Stimulated activated naive CD8-positive, alpha-beta T cell treated with anti-CD3 and anti-CD28 coated beads, Interleukin-15, amount 100 ng/mL, for 72 hours (primary cell): ENCODE results near the gene SCCPDH.

Source experiments
- ATAC-seq: fragments of 150-1000 bp; cut with Tn5 transposase; 2 replicates; pipeline ENCODE4 v1.10.0; 2021; ENCODE audit warnings: mild to moderate bottlenecking, moderate library complexity
- DNase-seq, 2 donors: peaks; one replicate each; pipeline ENCODE4 v3.0.0; 2021 to 2022
- H3K27ac Mint-ChIP-seq, 2 donors: one replicate each; pipeline ENCODE4 v1.8.0; 2022; ENCODE audit warnings: mild to moderate bottlenecking in 2 of 2, mixed read lengths in 2 of 2, moderate library complexity in 2 of 2
- H3K27me3 Mint-ChIP-seq: one replicate; pipeline ENCODE4 v1.8.0; 2022; ENCODE audit warnings: mixed read lengths
- H3K4me1 Mint-ChIP-seq: one replicate; pipeline ENCODE4 v1.8.0; 2022; ENCODE audit warnings: mild to moderate bottlenecking, mixed read lengths
- H3K4me3 Mint-ChIP-seq, 2 donors: one replicate each; pipeline ENCODE4 v1.8.0; 2022; ENCODE audit warnings: mild to moderate bottlenecking in 2 of 2, mixed read lengths in 2 of 2, moderate library complexity in 1 of 2
- H3K9me3 Mint-ChIP-seq, 2 donors: one replicate each; pipeline ENCODE4 v1.8.0; 2022; ENCODE audit warnings: mixed read lengths in 2 of 2

SCCPDH gene

DNA sequence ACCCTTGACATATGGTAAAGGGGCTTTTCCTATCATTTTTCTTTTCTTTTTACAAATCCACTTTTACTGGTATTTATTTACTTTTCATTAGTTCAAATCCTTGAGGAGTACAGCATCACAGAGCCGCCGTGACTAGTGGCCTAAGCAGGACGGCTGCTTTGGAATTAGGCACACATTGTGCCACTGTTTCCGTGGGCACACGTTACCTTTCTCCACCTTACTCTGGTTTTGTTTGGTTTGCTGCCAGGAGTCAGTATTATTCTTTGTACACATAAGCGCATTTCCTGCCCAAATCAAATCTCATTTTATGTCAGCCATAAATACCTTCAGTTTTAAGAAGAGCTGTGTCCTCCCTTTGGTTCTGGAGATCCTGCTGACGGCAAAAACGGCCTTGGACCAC lies 31.2 kb downstream of the SCCPDH start:
- no peak overlapping the region for H3K4me3 Mint-ChIP-seq
- no peaks in the 10 kb centered on the region for H3K4me1 Mint-ChIP-seq
- H3K27ac Mint-ChIP-seq = no peak overlapping the region
- H3K27me3 Mint-ChIP-seq = no peaks in the 10 kb centered on the region
- DNase-seq = no peak
- no peak for ATAC-seq
- H3K9me3 Mint-ChIP-seq = no peaks in the 10 kb centered on the region

GRCh38 chr1:246760422-246761347 lies 36.5 kb downstream of the SCCPDH start:
- no peaks in the 10 kb centered on the region for H3K27me3 Mint-ChIP-seq
- DNase-seq (no peak), ATAC-seq (no peak)
- H3K4me1 Mint-ChIP-seq = no peaks in the 10 kb centered on the region
- H3K27ac Mint-ChIP-seq = no peak overlapping the region
- no peaks in the 10 kb centered on the region for H3K9me3 Mint-ChIP-seq
- H3K4me3 Mint-ChIP-seq = no peak overlapping the region

DNA sequence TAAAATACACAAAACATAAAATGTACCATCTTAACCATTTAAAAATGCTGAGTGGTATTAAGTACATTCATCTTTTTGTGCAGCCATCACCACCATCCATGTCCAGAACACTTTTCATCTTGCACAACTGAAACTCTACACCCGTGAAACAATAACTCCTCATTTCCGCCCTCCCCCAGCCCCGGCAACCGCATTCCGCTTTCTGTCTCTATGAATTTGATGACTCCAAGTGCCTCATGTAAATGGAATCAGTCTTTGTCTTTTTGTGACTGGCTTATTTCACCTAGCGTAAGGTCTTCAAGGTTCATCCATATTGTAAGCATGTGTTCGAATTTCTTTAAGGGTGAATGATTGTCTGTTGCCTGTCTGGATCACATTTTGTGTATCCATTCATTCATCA lies 37.2 kb downstream of the SCCPDH start:
- H3K4me1 Mint-ChIP-seq = no peaks in the 10 kb centered on the region
- no peak overlapping the region for H3K27ac Mint-ChIP-seq
- H3K27me3 Mint-ChIP-seq = no peaks in the 10 kb centered on the region
- no peaks in the 10 kb centered on the region for H3K9me3 Mint-ChIP-seq
- no peak for DNase-seq
- ATAC-seq = no peak
- H3K4me3 Mint-ChIP-seq = no peak overlapping the region

GRCh38 chr1:246765521-246765920 lies 41.3 kb downstream of the SCCPDH start:
- H3K4me3 Mint-ChIP-seq = no peak overlapping the region
- DNase-seq (no peak), ATAC-seq (no peak)
- H3K27me3 Mint-ChIP-seq = no peaks in the 10 kb centered on the region
- no peak overlapping the region for H3K27ac Mint-ChIP-seq
- no peaks in the 10 kb centered on the region for H3K4me1 Mint-ChIP-seq
- no peaks in the 10 kb centered on the region for H3K9me3 Mint-ChIP-seq

DNA sequence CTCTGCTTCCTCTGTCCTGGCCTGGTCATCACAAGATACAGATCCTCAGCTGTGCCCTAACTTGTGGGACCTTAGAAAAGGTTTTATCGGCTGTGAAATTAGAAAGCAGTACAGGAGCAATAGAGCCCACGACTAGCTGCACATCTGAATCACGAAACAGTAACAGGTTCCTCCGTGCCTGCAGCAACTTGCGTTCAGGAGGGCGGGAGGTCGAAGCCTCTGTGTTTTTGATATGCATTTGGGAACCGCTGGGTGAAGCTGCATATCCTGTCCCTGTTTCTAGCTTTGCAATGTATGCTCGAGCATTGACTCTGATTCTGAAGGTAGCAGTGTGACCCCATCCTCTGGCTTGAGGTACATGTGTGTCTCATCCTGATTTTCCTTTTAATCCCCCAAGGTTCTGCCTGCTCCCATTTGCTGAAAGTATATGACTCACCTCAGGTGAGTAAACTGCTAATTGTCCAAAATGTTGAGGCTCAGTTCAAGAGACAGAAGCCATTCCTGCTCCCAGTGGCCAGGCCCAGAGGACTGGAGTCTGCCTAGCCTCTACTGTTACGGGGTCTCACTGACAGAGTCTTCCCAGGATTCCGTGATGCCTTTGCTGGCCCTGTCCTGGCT lies 44.3 kb downstream of the SCCPDH start:
- no peaks in the 10 kb centered on the region for H3K27me3 Mint-ChIP-seq
- no peaks in the 10 kb centered on the region for H3K4me1 Mint-ChIP-seq
- no peak for DNase-seq
- no peaks in the 10 kb centered on the region for H3K9me3 Mint-ChIP-seq
- no peak overlapping the region for H3K27ac Mint-ChIP-seq
- H3K4me3 Mint-ChIP-seq = no peak overlapping the region
- no peak for ATAC-seq

DNA sequence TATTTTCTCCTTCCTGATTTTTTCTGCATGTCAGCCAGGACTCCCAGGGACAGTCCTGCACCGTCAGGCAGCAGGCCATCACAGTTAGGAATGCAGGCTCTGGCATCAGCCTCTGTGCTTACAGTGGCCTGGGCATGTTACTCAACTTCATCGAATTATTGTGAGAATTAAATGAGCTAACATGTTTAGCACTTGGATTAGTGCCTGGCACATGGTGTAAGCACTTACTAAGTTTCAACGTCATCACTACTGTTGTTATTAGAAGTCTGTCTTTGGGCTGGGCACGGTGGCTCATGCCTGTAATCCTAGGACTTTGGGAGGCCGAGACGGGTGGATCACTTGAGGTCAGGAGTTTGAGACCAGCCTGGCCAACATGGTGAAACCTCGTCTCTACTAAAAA lies 45.1 kb downstream of the SCCPDH start:
- H3K4me1 Mint-ChIP-seq = no peaks in the 10 kb centered on the region
- no peaks in the 10 kb centered on the region for H3K27me3 Mint-ChIP-seq
- DNase-seq (no peak), ATAC-seq (no peak)
- H3K4me3 Mint-ChIP-seq = no peak overlapping the region
- no peaks in the 10 kb centered on the region for H3K9me3 Mint-ChIP-seq
- H3K27ac Mint-ChIP-seq = peak overlapping the region in 1 of 2 donors; percentile 8

GRCh38 chr1:246771366-246771765 lies 47.2 kb downstream of the SCCPDH start:
- ATAC-seq = no peak

GRCh38 chr1:246772686-246773085 lies 48.5 kb downstream of the SCCPDH start:
- no peak overlapping the region for H3K27ac Mint-ChIP-seq
- DNase-seq (no peak), ATAC-seq (no peak)
- no peak overlapping the region for H3K4me3 Mint-ChIP-seq
- H3K27me3 Mint-ChIP-seq = no peaks in the 10 kb centered on the region
- no peaks in the 10 kb centered on the region for H3K9me3 Mint-ChIP-seq
- H3K4me1 Mint-ChIP-seq = no peaks in the 10 kb centered on the region

More at GRCh38 chr1:246771366-246771765, 47.2 kb downstream of the SCCPDH start:
- Mint-ChIP-seq H3K4me3 (no peak overlapping the region), H3K27me3 (no peaks in the 10 kb centered on the region), H3K9me3 (no peaks in the 10 kb centered on the region), H3K27ac (no peak overlapping the region), H3K4me1 (no peaks in the 10 kb centered on the region)
- DNase-seq = no peak

- ATAC-seq (no peak), DNase-seq (no peak)
- no peak overlapping the region for H3K4me3 Mint-ChIP-seq
- no peaks in the 10 kb centered on the region for H3K4me1 Mint-ChIP-seq
- H3K9me3 Mint-ChIP-seq = no peaks in the 10 kb centered on the region
- H3K27ac Mint-ChIP-seq = no peak overlapping the region
- no peaks in the 10 kb centered on the region for H3K27me3 Mint-ChIP-seq
Measured at GRCh38 chr1:246773213-246773641, 49.0 kb downstream of the SCCPDH start.

GRCh38 chr1:246775531-246776385 lies 51.5 kb downstream of the SCCPDH start:
- Mint-ChIP-seq H3K4me1 (no peaks in the 10 kb centered on the region), H3K27ac (no peak overlapping the region), H3K9me3 (no peaks in the 10 kb centered on the region), H3K27me3 (no peaks in the 10 kb centered on the region), H3K4me3 (no peak overlapping the region)
- DNase-seq (no peak), ATAC-seq (no peak)

DNA sequence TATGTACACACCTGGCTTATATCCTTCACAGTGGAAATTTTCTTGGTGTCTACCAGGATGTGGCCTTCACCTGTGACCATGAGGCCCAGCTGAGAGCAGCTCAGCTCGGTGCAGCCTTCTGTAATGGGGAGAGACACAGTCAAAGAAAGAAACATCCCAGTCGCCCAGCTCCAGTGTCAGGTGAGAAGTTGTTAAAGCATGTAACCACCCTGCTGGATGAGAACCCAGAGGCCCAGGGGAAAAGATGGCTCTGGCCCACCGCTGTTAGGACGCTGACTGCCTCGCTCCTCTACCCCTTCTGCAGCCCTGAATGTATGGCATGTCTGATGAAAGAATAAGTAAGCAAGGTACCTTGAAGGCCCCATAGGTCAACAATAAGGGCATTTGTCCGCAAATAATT lies 52.7 kb downstream of the SCCPDH start:
- H3K27ac Mint-ChIP-seq = no peak overlapping the region
- no peak overlapping the region for H3K4me3 Mint-ChIP-seq
- no peaks in the 10 kb centered on the region for H3K4me1 Mint-ChIP-seq
- H3K27me3 Mint-ChIP-seq = no peaks in the 10 kb centered on the region
- no peak for ATAC-seq
- no peak for DNase-seq
- H3K9me3 Mint-ChIP-seq = no peaks in the 10 kb centered on the region

- DNase-seq (no peak), ATAC-seq (no peak)
- Mint-ChIP-seq H3K4me1 (peaks cover 13% of the 10 kb centered on the region), H3K27ac (no peak overlapping the region), H3K27me3 (no peaks in the 10 kb centered on the region), H3K4me3 (no peak overlapping the region), H3K9me3 (no peaks in the 10 kb centered on the region)
Measured at GRCh38 chr1:246778663-246779062, 54.5 kb downstream of the SCCPDH start.

- H3K27me3 Mint-ChIP-seq = no peaks in the 10 kb centered on the region
- DNase-seq (no peak), ATAC-seq (no peak)
- H3K9me3 Mint-ChIP-seq = no peaks in the 10 kb centered on the region
- peaks cover 23% of the 10 kb centered on the region for H3K4me1 Mint-ChIP-seq
- H3K4me3 Mint-ChIP-seq = no peak overlapping the region
- H3K27ac Mint-ChIP-seq = peak overlapping the region; percentile 33 to 61
Measured at GRCh38 chr1:246779561-246780175, 55.5 kb downstream of the SCCPDH start.

DNA sequence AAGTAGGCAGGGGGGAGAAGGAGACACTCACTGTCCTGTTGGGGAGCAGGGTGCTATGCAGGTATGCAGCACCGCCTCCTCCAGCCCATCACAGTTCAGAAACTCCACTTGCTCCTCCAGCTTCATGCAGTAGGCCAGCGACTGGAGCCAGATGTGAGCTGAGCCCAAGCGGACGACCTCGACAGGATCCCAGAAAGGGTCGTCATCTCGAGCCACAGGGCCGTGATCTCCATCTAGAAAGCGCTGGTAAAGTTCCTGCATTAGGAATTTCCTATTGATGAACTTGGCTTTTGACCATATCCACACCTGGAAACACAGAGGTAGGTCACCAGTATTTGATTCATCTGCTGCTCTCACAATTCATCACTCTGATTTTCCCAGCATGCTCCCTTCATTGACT lies 56.1 kb downstream of the SCCPDH start:
- Mint-ChIP-seq H3K4me1 (peaks cover 29% of the 10 kb centered on the region), H3K27ac (peak overlapping the region; percentile 61 to 69), H3K27me3 (no peaks in the 10 kb centered on the region), H3K4me3 (no peak overlapping the region), H3K9me3 (no peaks in the 10 kb centered on the region)
- DNase-seq (no peak), ATAC-seq (no peak)

DNA sequence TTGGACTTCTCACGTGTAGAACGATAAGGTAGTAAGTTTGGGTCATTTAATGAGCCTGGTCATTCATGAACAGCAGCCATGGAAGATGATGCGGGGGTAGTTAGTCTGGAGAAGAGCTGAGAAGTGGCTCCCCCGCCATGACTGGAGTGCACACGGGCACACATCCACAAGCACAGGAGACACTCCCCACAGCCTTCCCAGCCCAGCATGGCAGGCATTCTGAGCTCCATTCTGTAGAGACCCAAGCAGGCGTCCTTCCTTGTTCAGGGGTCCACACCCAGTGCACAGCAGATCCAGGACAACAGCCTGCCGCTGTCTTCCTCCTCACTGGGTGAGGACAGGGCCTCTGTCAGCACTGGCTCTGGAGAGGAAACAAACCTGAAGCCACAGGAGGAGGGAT lies 57.0 kb downstream of the SCCPDH start:
- Mint-ChIP-seq H3K4me3 (no peak overlapping the region), H3K27ac (no peak overlapping the region), H3K9me3 (no peaks in the 10 kb centered on the region), H3K27me3 (peaks cover 7% of the 10 kb centered on the region), H3K4me1 (peaks cover 35% of the 10 kb centered on the region)
- no peak for DNase-seq
- no peak for ATAC-seq
